ENCODE data around the gene NUP214. TPM values are rescaled to one million over a fixed set of nuclear protein-coding genes. Genes with fewer than 3 reads are reported as not detected.
"Not testable (repeated sequence)": the region's sequence is repeated elsewhere in the genome, so short reads cannot be mapped to it uniquely, and the experiment has no call there.

Gene NUP214
- total RNA-seq, 2 donors from 2014 or later, result 66.2 to 121 TPM

- Mint-ChIP-seq H3K4me3 (no peak overlapping the region), H3K36me3 (no peaks in the 10 kb centered on the region), H3K9me3 (no peaks in the 10 kb centered on the region), H3K4me1 (ENCODE audit: low read depth in 2 of 2) (peaks cover 0 to 5% of the 10 kb centered on the region in 2 donors), H3K27me3 (peaks cover 8 to 14% of the 10 kb centered on the region in 2 donors), H3K27ac (no peak overlapping the region)
- DNase-seq (ENCODE audit: low spot score) (no peak), ATAC-seq (no peak)
These were observed 24.0 kb upstream of the NUP214 start for GRCh38 chr9:131101207-131101964.

- Mint-ChIP-seq H3K9me3 (no peaks in the 10 kb centered on the region), H3K27me3 (peaks cover 0 to 10% of the 10 kb centered on the region in 2 donors), H3K27ac (no peak overlapping the region), H3K36me3 (no peaks in the 10 kb centered on the region), H3K4me1 (ENCODE audit: low read depth in 2 of 2) (no peaks in the 10 kb centered on the region), H3K4me3 (no peak overlapping the region)
- ATAC-seq, result no peak
- no peak for DNase-seq (ENCODE audit: low spot score)
These were observed 22.4 kb upstream of the NUP214 start for GRCh38 chr9:131103024-131103423.

GRCh38 chr9:131103535-131103934, 21.9 kb upstream of the NUP214 start:
- Mint-ChIP-seq H3K9me3 (no peaks in the 10 kb centered on the region), H3K4me1 (ENCODE audit: low read depth in 2 of 2) (no peaks in the 10 kb centered on the region)

GRCh38 chr9:131104016-131104740, 21.2 kb upstream of the NUP214 start:
- H3K27me3 Mint-ChIP-seq, result peaks cover 0 to 8% of the 10 kb centered on the region in 2 donors
- DNase-seq (ENCODE audit: low spot score), result no peak
- no peaks in the 10 kb centered on the region for H3K9me3 Mint-ChIP-seq
- no peaks in the 10 kb centered on the region for H3K4me1 Mint-ChIP-seq (ENCODE audit: low read depth in 2 of 2)
- H3K36me3 Mint-ChIP-seq, result no peaks in the 10 kb centered on the region
- no peak overlapping the region for H3K4me3 Mint-ChIP-seq
- ATAC-seq, result no peak
- no peak overlapping the region for H3K27ac Mint-ChIP-seq

More at GRCh38 chr9:131103535-131103934, 21.9 kb upstream of the NUP214 start:
- DNase-seq (ENCODE audit: low spot score), result no peak
- Mint-ChIP-seq H3K27me3 (peaks cover 0 to 10% of the 10 kb centered on the region in 2 donors), H3K27ac (no peak overlapping the region), H3K4me3 (no peak overlapping the region), H3K36me3 (no peaks in the 10 kb centered on the region)
- ATAC-seq, result no peak

GRCh38 chr9:131105952-131106351, 19.4 kb upstream of the NUP214 start:
- Mint-ChIP-seq H3K36me3 (no peaks in the 10 kb centered on the region), H3K27me3 (peaks cover 0 to 7% of the 10 kb centered on the region in 2 donors), H3K4me1 (ENCODE audit: low read depth in 2 of 2) (no peaks in the 10 kb centered on the region), H3K4me3 (no peak overlapping the region), H3K27ac (no peak overlapping the region), H3K9me3 (no peaks in the 10 kb centered on the region)
- ATAC-seq (no peak), DNase-seq (ENCODE audit: low spot score) (peak; percentile 15)

GRCh38 chr9:131107760-131108159, 17.6 kb upstream of the NUP214 start:
- ATAC-seq, result no peak
- H3K36me3 Mint-ChIP-seq, result no peaks in the 10 kb centered on the region
- H3K27me3 Mint-ChIP-seq, result peaks cover 0 to 7% of the 10 kb centered on the region in 2 donors
- H3K4me3 Mint-ChIP-seq, result no peak overlapping the region
- no peak overlapping the region for H3K27ac Mint-ChIP-seq
- H3K4me1 Mint-ChIP-seq (ENCODE audit: low read depth in 2 of 2), result no peaks in the 10 kb centered on the region
- H3K9me3 Mint-ChIP-seq, result no peaks in the 10 kb centered on the region
- no peak for DNase-seq (ENCODE audit: low spot score)

GRCh38 chr9:131111186-131111853, 14.1 kb upstream of the NUP214 start:
- no peak overlapping the region for H3K27ac Mint-ChIP-seq
- H3K9me3 Mint-ChIP-seq, result no peaks in the 10 kb centered on the region
- no peak overlapping the region for H3K4me3 Mint-ChIP-seq
- DNase-seq (ENCODE audit: low spot score) (no peak), ATAC-seq (no peak)
- H3K4me1 Mint-ChIP-seq (ENCODE audit: low read depth in 2 of 2), result no peaks in the 10 kb centered on the region
- no peaks in the 10 kb centered on the region for H3K36me3 Mint-ChIP-seq
- peaks cover 0 to 5% of the 10 kb centered on the region in 2 donors for H3K27me3 Mint-ChIP-seq

GRCh38 chr9:131111854-131112311, 13.5 kb upstream of the NUP214 start:
- Mint-ChIP-seq H3K4me3 (no peak overlapping the region), H3K9me3 (no peaks in the 10 kb centered on the region)
- no peak for ATAC-seq

GRCh38 chr9:131112374-131113154, 12.8 kb upstream of the NUP214 start:
- DNase-seq (ENCODE audit: low spot score), result no peak
- Mint-ChIP-seq H3K27ac (no peak overlapping the region), H3K27me3 (peaks cover 0 to 2% of the 10 kb centered on the region in 2 donors), H3K4me1 (ENCODE audit: low read depth in 2 of 2) (no peaks in the 10 kb centered on the region), H3K36me3 (no peaks in the 10 kb centered on the region), H3K9me3 (no peaks in the 10 kb centered on the region), H3K4me3 (no peak overlapping the region)
- ATAC-seq, result no peak

More at GRCh38 chr9:131111854-131112311, 13.5 kb upstream of the NUP214 start:
- no peak for DNase-seq (ENCODE audit: low spot score)
- Mint-ChIP-seq H3K27ac (no peak overlapping the region), H3K4me1 (ENCODE audit: low read depth in 2 of 2) (no peaks in the 10 kb centered on the region), H3K36me3 (no peaks in the 10 kb centered on the region), H3K27me3 (peaks cover 0 to 3% of the 10 kb centered on the region in 2 donors)

- H3K4me1 Mint-ChIP-seq (ENCODE audit: low read depth in 2 of 2), result no peaks in the 10 kb centered on the region
- H3K27me3 Mint-ChIP-seq, result peaks cover 0 to 7% of the 10 kb centered on the region in 2 donors
- ATAC-seq, result no peak
- H3K36me3 Mint-ChIP-seq, result no peaks in the 10 kb centered on the region
- no peak overlapping the region for H3K27ac Mint-ChIP-seq
- no peaks in the 10 kb centered on the region for H3K9me3 Mint-ChIP-seq
- no peak overlapping the region for H3K4me3 Mint-ChIP-seq
- no peak for DNase-seq (ENCODE audit: low spot score)
These were observed 11.7 kb upstream of the NUP214 start for GRCh38 chr9:131113655-131114054.

GRCh38 chr9:131114084-131114535, 11.3 kb upstream of the NUP214 start:
- Mint-ChIP-seq H3K36me3 (no peaks in the 10 kb centered on the region), H3K9me3 (no peaks in the 10 kb centered on the region), H3K27ac (no peak overlapping the region), H3K27me3 (peaks cover 0 to 7% of the 10 kb centered on the region in 2 donors), H3K4me3 (no peak overlapping the region), H3K4me1 (ENCODE audit: low read depth in 2 of 2) (no peaks in the 10 kb centered on the region)
- ATAC-seq (no peak), DNase-seq (ENCODE audit: low spot score) (no peak)

- H3K36me3 Mint-ChIP-seq; H3K27me3 Mint-ChIP-seq; H3K4me3 Mint-ChIP-seq; H3K4me1 Mint-ChIP-seq (ENCODE audit: low read depth in 2 of 2); H3K27ac Mint-ChIP-seq; ATAC-seq; DNase-seq (ENCODE audit: low spot score); H3K9me3 Mint-ChIP-seq: not testable (repeated sequence)
These were observed 10.0 kb upstream of the NUP214 start for GRCh38 chr9:131115360-131115742.
